Measurements from ENCODE around the gene PLXNB2.

Gene PLXNB2

DNA sequence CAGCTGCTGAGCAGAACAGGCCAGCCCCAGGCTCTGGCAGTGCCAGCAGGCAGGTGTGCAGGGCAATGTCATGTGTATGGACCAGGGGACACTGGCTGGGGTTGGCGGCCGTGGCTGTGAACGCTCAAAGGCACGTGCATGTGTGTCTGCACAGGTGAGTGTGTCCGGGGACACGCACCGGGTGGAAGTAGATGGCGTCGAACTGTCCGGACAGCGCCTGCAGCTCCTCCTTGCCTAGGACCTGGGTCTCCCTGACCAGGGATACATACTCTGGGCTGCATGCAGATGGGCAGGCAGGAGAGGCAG is 57.2 kb downstream of the PLXNB2 start:
- DNase-seq: no peak

DNA sequence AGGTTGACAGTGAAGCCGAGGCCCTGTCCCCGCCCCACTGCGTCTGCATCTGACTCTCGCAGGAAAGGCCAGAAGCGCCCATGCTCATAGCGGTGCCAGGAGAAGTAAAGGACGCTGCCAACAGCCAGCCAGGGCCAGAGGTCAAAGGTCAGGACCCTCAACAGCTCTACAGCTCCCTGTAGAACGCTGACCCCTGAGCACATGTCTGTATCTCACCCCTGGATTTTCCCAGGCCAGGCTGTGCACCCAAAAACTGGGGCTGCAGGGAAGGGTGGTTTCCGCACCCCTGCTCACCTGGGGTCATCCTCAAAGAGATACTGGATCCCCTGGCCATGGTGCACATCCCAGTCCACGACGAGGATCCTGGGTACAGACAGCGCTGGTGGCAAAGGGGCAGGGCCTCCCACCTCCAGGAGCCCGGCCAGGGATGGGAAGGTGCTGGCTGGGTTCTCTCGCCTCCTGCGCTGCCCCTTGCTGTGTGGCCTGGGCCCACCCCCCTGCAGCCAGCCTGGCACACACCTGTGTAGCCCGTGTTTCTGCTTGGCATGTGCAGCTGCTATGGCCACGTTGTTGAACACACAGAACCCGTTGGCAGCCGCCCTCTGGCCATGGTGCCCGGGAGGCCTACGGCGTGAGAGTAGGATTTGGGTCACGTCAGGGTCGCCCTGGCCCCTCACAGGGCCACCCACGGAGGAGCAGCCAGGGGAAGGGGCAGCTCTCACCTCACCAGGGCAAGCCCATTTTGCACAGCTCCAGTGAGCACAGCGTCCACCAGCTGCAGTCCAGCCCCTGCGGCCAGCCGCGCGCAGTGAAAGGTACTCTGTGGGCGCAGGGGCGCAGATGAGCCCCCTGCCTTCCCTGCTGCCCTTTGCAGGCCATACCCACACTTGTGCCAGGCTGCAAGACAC is 57.9 kb downstream of the PLXNB2 start:
- no peak for DNase-seq

GRCh38 chr22:50248196-50249081 is 59.0 kb downstream of the PLXNB2 start:
- no peak for DNase-seq

DNA sequence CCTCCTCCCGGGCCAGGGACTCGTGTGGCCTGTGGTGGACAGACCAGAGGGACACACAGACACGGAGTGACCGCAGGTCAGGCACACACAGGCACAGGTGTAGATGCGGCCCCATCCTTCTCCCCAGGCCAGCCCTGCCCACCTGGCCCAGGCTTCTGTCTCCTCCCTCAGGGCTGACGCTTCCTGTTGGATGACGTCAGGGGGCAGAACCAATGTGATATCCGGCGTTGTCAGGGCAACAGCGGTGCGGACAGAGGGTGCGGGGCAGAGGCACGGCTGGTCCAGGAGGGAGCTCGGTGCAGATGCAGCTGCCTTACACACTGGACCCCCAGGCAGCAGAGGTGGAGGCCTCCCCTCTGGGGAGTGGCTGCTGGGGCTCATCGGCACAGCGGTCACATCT is 59.7 kb downstream of the PLXNB2 start:
- peak; percentile 61 for DNase-seq

DNA sequence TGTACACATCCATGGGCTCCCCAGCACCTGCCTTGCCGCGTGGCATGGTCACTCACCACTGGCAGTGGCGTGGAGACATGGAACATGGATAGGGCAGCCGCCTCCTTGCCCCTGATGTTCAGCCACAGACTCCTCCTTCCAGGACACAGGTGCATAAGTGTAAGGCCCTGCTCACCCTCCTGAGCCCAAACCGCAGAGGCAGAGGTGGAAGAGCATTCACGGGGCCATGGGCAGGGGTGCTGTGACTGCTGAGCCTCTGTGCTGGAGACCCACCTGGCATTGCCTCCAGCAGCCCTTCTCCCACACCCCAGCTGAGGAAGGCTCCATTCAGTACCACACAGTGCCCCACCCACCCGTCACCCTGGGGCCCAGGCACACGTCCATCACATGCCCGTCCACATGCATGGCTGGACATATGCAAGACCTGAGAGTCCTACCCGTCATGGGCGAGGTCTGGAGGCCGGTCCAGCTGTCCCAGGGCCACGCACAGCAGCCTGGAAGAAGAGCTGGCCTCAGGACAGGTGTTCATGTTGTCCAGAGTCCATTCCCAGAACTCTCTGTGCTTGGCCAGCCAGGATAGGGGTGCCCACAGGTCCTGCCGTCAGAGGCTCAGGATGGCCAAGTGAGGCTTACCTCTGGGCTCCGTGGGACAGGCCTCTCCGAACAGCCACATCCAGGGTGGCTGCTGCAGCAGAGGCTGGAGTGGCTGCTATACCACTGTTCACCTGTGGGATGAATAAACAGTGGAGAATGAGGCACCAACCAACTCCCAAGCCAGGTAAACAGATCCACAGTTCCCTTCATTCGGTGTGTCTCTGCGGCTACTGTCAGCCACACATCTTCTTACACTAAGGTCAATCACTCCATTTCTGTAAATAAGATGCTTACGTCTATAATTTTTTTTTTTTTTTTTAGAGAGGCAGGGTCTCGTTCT is 60.9 kb downstream of the PLXNB2 start:
- DNase-seq: no peak

GRCh38 chr22:50245214-50246072 is 62.0 kb downstream of the PLXNB2 start:
- no peak for DNase-seq

- DNase-seq: peak; percentile 89
Measured at GRCh38 chr22:50244420-50245213, 62.8 kb downstream of the PLXNB2 start, which contains the start of gene TUBGCP6. TUBGCP6 (minus strand) TSS chr22:50245023; CDS start chr22:50244459, 564 bp downstream.

DNA sequence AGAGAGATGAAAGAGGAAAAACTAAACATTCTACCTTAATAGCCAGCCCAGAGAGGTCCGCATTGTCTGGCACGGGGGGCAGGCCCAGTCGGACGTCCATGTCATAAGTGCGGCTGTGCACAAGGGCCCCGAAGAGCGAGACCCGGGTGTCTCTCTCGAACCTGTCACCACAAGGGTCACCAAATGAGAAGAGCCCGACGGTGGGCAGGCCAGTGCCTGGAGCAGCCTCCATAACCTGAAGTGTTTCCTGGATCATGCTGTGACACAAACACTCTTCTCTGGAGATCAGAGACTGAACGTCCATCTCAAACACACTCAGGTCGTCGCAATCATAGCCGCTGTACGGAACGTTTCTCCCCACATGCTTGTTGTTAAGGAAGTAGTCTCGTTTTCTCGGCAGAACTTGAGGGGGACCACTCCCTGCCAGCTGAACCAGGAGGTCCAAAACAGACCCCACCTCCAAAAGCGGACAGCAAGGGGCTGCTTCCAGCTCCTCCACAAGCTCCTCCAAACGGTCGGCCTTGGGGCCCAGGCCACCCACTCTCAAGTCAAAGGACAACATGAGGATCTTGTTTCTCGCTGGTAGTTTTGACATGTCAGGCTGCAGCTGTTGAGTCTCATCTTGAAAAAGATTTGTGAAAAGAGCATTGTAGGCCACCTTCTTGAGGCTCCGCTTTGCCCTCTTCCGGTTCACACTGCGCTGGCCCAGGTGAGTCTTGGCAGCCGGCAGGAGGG is 63.6 kb downstream of the PLXNB2 start:
- DNase-seq: no peak

DNA sequence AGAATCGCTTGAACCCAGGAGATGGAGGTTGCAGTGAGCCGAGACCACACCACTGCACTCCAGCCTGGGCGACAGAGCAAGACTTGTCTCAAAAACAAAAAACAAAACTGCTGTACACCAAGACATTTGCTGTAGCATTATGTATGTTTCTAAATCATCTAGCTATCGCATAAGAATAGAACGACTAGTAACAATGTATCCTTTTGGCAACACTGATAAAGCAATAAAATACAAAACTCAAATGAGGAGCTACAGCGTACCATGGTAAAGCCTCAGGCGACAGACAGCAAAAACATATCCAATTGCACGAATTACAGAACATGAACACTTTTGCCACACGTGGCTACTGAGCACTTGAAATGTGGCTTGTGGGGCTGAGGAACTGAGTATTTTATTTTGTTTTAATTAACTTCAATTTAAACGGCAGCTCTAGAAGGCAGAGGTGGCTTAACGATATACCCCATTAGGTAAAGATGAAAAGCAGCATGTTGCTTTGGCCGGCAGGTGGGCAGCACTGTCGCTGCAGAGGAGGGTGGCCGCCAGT is 65.0 kb downstream of the PLXNB2 start:
- no peak for DNase-seq

DNA sequence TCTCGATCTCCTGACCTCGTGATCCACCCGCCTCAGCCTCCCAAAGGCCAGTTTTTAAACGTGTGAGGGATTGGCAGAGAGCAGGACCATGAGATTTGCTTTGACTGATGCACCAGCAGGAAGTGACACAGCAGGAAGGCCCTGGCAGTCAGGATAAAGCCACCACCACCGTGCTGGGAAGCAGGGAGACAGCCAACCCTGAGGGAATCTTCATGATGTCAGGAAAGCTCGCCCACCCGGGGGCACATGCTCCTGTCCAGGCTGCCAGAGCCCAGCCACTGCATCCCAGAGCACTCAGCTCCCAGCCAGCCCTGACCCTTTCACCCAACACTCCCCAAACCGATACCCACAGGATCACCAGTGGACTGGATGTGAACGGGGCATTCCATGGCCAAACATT is 68.7 kb downstream of the PLXNB2 start:
- no peak for DNase-seq

DNA sequence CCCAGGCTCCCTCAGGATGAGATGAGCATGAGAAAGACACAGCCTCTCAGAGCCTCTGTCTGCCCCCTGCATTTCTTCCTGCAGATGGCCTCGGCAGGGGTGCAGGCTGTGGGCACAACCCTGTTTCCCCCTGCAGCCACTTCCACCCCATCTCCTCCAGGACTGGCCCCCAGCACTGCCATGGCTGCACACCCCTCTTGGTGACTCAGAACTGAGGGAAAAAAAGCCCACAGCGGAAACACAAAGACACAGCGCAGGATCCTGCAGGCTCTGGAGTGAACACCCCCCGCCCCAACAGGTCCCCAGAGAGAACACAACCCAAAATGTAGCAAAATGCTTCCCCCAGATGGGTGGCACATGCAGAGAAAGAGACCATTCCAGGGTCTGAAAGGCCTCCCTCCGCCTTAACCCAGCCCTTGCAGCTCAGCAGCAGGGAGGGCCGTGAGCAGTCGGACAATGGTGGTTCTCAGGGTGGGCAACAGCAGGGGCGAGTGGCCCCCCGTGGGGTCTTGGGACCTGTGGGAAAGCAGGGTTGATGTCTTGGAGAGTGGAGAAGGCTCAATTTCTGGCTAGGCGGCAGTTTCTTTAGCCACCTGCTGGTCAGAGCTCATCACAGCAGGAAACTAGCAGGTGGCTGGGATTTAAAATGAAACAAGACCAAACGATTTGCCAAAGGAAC is 70.6 kb downstream of the PLXNB2 start:
- DNase-seq: peak; percentile 30

DNA sequence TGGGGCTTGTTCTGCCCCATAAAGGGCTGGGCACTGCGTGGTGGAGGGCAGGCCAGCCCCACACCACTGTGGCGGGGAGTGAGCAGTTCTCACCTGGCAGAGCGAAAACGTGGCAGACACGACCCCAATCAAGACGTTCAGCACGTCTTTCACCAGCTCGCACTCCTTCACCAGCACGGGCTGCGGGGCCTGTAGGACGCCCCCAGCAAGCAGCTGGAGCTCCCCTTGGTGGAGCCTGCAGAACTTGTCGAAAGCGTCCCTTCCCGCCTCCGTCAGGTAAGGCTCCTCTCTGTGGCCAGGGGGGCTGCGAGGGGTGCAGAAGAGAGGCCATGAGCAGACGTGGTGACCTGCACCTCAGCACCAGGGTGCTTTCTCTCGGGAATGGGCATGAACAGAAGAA is 74.2 kb downstream of the PLXNB2 start:
- no peak for DNase-seq

GRCh38 chr22:50232481-50233151 is 74.8 kb downstream of the PLXNB2 start:
- DNase-seq: no peak

- DNase-seq: no peak
Measured at GRCh38 chr22:50229370-50229769, 78.1 kb downstream of the PLXNB2 start.

- no peak for DNase-seq
Measured at GRCh38 chr22:50228366-50228765, 79.1 kb downstream of the PLXNB2 start.

GRCh38 chr22:50227579-50228215 is 79.7 kb downstream of the PLXNB2 start:
- no peak for DNase-seq

DNA sequence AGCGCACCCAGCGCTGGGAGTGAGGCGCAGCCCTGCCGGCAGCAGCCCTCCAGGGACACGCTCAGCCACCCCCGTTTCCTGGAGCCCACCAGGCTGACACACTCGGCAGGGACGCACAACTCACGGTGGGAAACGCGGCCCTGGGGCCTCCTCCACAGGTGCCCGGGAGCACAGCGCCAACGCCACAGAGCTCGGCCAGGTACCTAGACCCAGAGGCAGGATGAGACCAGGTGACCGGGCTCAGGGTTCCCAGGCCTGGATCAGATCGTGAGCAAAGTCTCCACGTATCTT is 80.6 kb downstream of the PLXNB2 start:
- DNase-seq: no peak
